Measurements from ENCODE around the gene DYNC1LI1.

The DYNC1LI1 gene

DNA sequence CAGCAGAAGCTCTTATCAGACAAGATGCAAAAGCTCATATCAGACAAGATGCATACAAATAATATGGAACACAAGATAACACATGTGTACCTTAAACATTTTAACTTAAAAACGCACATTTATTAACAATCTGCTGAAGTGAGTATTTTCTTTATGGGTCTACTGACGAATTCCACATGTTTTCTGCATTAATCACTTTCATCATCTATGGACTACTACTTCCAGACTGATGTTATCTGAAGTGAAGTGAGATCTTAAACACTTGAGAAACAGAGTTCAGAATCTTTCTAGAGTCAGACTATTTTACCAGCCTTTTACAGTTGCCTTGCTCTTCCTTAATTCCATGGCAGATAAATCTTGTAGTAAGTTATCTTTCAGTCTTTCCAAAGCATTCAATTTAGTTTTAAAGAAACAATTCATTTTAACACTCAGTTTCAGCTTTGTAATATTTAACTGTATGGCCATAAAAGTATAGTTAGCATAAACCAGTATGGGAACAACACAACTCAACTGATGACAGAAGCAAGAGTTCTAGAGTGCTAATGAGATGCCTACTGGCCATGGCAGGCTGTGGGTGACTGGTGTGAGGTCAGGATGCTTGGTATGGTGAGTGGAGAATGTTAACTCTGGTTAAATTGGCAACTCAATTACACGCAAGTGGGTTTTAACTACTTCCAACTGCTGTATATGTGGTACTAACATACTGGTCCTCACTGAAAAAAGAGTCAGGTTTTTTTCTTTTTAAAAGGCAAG lies 77.8 kb downstream of the DYNC1LI1 start:
- peak; percentile 19 for DNase-seq

DNA sequence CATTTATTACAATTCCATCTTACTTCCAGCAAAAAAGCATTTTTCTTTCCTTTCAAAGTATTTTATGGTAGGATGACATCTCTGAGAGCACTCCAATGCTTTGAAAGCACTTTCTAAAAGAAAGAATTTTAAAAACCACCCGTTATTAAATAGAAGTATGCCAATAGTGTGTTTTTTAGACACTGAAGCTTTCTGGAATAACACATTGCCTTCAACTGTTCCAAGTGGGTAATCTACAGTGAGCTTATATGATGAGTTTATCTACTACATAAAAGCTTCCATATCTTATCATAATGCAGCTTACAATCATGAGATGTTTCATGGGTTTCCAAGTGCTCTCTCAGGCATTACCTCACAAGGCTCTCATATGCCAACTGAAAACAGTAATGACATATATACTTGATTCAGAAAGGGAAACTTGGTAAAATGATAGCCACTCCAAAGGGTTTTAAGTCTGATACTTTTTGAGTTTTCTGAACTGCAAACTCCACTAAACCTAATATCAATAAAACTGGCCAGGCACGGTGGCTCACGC lies 82.1 kb downstream of the DYNC1LI1 start:
- no peak for DNase-seq

GRCh38 chr3:32487781-32488473 lies 82.7 kb downstream of the DYNC1LI1 start:
- DNase-seq: no peak

DNA sequence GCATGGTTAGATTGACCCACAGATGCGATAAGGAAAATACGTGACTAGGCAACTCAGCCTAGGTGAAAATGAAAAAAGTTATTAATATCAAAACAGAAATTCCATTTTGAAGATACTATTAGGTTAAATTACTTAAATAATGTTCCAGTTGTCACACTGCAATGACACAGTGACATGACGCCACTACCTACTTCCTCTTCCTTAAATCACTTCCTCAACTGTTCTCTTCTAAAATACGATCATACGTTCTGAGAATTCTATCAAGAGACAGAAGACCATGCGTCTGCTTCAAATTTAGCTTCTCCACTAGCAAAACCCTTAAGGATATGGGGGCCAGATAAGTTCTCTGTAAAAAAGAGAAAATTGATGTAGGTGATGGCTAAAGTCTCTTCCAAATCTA lies 86.2 kb downstream of the DYNC1LI1 start:
- DNase-seq: no peak

DNA sequence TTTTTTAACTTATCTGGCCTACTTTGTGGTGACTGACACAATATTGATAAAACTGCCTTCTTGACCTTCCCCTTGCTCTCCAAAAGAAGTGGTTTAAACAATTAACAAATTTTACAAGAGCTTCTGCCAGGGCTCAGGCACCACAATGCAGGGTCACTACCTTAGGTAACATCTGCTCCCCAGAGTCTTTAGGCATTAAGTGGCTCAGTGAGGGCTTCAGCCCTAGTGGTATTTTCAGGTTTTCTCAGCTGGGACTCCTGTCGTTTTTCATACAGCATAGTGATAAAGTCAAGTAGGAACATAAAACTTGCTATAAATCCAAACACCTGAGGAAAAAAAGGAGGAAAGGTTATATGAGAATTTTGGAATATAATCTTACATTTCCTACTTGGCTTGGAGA lies 86.9 kb downstream of the DYNC1LI1 start:
- DNase-seq: no peak

DNA sequence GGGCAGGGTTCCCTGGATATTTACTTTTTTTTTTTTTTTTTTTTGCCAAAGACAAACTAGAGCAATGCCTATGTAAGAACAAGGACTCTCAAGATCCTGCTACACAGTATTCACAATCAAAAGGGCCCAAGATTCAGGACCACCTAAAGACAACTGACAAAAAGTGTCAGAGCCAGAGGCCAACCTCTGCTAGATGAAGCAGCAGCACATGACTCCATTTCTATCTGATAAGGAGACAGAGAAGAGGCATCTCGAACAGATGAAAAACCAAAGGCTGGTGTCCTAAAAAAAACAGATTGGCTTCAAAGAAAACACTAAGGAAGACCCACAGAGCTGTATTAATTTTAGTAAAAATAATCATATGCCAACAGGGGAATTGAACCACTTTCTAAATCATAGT lies 88.0 kb downstream of the DYNC1LI1 start:
- no peak for DNase-seq

GRCh38 chr3:32481791-32482631 lies 88.6 kb downstream of the DYNC1LI1 start:
- DNase-seq: no peak

GRCh38 chr3:32480604-32481003 lies 90.1 kb downstream of the DYNC1LI1 start:
- peak; percentile 34 for DNase-seq

Measured in fibroblast of skin of scalp (primary cell).